Measurements from ENCODE around the gene ELAVL3. TPM values are rescaled to one million over a fixed set of nuclear protein-coding genes. Genes with fewer than 3 reads are reported as not detected.

The ELAVL3 gene
- total RNA-seq, 4 donors from 2014 or later, result not detected

- DNase-seq (ENCODE audit: low spot score) (no peak), ATAC-seq (ENCODE audit: low FRiP score) (no peak)
- no peak for TF ChIP-seq CTCF (IDR thresholded peaks at IDR 0.05)
Observed at GRCh38 chr19:11451327-11451870, 29.4 kb downstream of the ELAVL3 start.

- no peak for DNase-seq (ENCODE audit: low spot score)
Observed at GRCh38 chr19:11450570-11451326, 30.1 kb downstream of the ELAVL3 start.

GRCh38 chr19:11448923-11449554 is 31.8 kb downstream of the ELAVL3 start:
- no peak for TF ChIP-seq CTCF (IDR thresholded peaks at IDR 0.05)
- DNase-seq (ENCODE audit: low spot score) (no peak), ATAC-seq (ENCODE audit: low FRiP score) (no peak)

More at GRCh38 chr19:11450570-11451326, 30.1 kb downstream of the ELAVL3 start:
- no peak for TF ChIP-seq CTCF (IDR thresholded peaks at IDR 0.05)
- no peak for ATAC-seq (ENCODE audit: low FRiP score)

GRCh38 chr19:11448410-11448809 is 32.4 kb downstream of the ELAVL3 start:
- DNase-seq (ENCODE audit: low spot score), result no peak
- no peak for TF ChIP-seq CTCF (IDR thresholded peaks at IDR 0.05)
- no peak for ATAC-seq (ENCODE audit: low FRiP score)

GRCh38 chr19:11447347-11448262 is 33.2 kb downstream of the ELAVL3 start:
- no peak for TF ChIP-seq CTCF (IDR thresholded peaks at IDR 0.05)
- ATAC-seq (ENCODE audit: low FRiP score) (no peak), DNase-seq (ENCODE audit: low spot score) (no peak)

GRCh38 chr19:11446652-11447301 is 34.1 kb downstream of the ELAVL3 start:
- no peak for DNase-seq (ENCODE audit: low spot score)
- TF ChIP-seq CTCF (IDR thresholded peaks at IDR 0.05), result peak in 2 of 3 donors; percentile 15 to 45
- ATAC-seq (ENCODE audit: low FRiP score), result peak; percentile 31

Measured in omental fat pad (tissue), 4 donors.